ENCODE data around the gene RYR1.

DNA sequence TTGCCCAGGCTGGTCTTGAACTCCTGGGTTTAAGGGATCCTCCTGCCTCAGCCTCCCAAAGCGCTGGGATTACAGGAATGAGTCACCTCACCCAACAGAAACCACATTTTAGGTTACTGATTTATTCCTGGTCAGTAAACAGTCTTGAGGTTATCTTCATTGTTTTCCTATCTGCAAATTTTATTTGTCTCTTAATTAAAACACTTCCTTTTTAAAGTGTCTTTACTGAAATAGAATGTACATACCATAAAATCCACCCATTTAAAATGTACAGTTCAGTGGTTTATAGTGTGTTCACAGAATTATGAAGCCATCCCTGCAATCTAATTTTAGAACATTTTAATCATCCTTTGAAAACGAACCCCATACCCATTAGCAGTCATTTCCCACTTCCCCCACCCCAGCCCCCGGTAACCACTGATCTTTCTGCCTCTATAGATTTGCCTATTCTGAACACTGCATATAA is 121.2 kb downstream of the RYR1 start:
- TF ChIP-seq, protein P1, sequence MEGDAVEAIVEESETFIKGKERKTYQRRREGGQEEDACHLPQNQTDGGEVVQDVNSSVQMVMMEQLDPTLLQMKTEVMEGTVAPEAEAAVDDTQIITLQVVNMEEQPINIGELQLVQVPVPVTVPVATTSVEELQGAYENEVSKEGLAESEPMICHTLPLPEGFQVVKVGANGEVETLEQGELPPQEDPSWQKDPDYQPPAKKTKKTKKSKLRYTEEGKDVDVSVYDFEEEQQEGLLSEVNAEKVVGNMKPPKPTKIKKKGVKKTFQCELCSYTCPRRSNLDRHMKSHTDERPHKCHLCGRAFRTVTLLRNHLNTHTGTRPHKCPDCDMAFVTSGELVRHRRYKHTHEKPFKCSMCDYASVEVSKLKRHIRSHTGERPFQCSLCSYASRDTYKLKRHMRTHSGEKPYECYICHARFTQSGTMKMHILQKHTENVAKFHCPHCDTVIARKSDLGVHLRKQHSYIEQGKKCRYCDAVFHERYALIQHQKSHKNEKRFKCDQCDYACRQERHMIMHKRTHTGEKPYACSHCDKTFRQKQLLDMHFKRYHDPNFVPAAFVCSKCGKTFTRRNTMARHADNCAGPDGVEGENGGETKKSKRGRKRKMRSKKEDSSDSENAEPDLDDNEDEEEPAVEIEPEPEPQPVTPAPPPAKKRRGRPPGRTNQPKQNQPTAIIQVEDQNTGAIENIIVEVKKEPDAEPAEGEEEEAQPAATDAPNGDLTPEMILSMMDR (IDR thresholded peaks at IDR 0.05) = no peak
- no peak for TF ChIP-seq POLR2A (IDR thresholded peaks at IDR 0.05)
